Measurements from ENCODE around the gene B3GAT2.

DNA sequence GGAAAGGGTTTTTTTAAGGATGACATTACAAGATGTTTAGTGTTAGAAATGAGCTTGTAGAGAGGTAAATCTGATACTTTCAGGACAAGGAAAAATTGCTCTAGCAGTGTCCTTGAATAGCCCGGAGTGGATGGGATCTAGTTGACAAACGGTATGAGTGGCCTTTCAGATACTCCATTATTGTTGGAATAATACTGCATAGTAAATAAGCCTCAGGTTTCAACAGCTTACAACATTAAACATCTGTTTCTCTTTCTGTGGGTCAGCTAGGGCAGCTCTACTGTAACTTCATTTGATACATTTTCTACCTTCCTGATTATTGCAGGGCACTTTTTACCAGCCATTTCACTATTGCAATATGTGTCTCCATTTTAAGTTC is 118.0 kb downstream of the B3GAT2 start:
- TF ChIP-seq GTF2F1 (IDR thresholded peaks at IDR 0.05; ENCODE audit: low read length): no peak
- TF ChIP-seq, protein P1, sequence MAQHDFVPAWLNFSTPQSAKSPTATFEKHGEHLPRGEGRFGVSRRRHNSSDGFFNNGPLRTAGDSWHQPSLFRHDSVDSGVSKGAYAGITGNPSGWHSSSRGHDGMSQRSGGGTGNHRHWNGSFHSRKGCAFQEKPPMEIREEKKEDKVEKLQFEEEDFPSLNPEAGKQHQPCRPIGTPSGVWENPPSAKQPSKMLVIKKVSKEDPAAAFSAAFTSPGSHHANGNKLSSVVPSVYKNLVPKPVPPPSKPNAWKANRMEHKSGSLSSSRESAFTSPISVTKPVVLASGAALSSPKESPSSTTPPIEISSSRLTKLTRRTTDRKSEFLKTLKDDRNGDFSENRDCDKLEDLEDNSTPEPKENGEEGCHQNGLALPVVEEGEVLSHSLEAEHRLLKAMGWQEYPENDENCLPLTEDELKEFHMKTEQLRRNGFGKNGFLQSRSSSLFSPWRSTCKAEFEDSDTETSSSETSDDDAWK (CRISPR knock-in tag; IDR thresholded peaks at IDR 0.05): no peak

Data from HepG2 (cell line).